Stimulated activated naive CD8-positive, alpha-beta T cell treated with anti-CD3 and anti-CD28 coated beads, Interleukin-15, Interleukin-2, amounts not matched to agents 100 ng/mL and 50 ng/mL, for 24 hours (primary cell): ENCODE results near the gene CUL4B.
"Not testable (repeated sequence)": the region's sequence is repeated elsewhere in the genome, so short reads cannot be mapped to it uniquely, and the experiment has no call there.

Experiments used
- H3K27ac Mint-ChIP-seq: one replicate; pipeline ENCODE4 v1.8.0; 2021; ENCODE audit warnings: mild to moderate bottlenecking, mixed read lengths
- H3K27me3 Mint-ChIP-seq: one replicate; pipeline ENCODE4 v1.8.0; 2021; ENCODE audit warnings: mixed read lengths
- H3K36me3 Mint-ChIP-seq: one replicate; pipeline ENCODE4 v1.8.0; 2021; ENCODE audit warnings: low read depth, mixed read lengths
- H3K4me1 Mint-ChIP-seq: one replicate; pipeline ENCODE4 v1.8.0; 2021; ENCODE audit warnings: low read depth, mixed read lengths
- H3K4me3 Mint-ChIP-seq: one replicate; pipeline ENCODE4 v1.8.0; 2021; ENCODE audit warnings: mild to moderate bottlenecking, mixed read lengths
- H3K9me3 Mint-ChIP-seq: one replicate; pipeline ENCODE4 v1.8.0; 2021; ENCODE audit warnings: mixed read lengths

The CUL4B gene

DNA sequence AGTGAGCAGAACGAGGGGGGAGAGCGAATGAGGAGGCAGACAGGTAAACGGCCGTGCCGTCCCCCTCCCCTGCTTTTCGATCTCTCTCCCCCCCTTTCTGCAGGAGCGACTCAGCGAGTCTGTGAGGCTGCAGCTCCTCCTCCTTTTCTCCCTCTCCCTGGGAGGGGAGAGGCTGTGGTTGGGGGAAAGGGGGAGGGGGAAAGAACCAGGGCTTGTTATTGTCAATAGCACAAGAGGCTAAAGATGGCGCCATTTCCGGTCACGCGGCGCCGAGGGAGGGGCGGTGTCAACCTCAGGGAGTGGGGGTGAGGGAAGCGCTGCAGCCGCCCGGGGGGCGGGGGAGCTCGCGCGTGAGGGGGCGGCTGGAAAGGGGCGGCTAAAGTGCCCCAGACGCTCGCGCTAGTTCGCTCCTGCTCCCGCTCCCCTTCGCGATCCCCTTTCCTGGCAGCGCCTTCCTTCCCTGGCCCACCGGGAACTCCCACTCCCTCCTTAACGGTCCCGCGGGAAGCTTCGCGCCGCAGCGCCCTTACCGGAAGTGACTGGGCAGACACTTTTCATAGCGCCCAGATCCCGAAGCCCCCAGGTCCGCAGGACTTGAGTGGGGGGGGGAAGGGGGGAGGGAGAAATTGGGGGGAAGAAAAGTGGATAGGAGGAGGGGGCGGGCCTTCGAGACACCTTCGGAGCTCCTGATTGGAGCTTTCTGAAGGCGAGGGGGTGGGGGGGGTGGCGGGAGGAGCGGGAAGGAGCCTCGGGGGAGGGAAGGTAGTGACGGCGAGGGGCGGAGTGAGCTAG, at the start of gene CUL4B:
Gene CUL4B (minus strand): TSS at position 121 of the 792 bp plus-strand sequence. CDS start 324 bp downstream, outside the sequence.
- Mint-ChIP-seq H3K36me3 (peaks cover 6% of the 10 kb centered on the region), H3K4me1 (peaks cover 30% of the 10 kb centered on the region), H3K27ac (peak within 1 kb of the TSS; percentile 94), H3K27me3 (no peaks in the 10 kb centered on the region), H3K4me3 (peak within 1 kb of the TSS; percentile 94), H3K9me3 (no peaks in the 10 kb centered on the region)

DNA sequence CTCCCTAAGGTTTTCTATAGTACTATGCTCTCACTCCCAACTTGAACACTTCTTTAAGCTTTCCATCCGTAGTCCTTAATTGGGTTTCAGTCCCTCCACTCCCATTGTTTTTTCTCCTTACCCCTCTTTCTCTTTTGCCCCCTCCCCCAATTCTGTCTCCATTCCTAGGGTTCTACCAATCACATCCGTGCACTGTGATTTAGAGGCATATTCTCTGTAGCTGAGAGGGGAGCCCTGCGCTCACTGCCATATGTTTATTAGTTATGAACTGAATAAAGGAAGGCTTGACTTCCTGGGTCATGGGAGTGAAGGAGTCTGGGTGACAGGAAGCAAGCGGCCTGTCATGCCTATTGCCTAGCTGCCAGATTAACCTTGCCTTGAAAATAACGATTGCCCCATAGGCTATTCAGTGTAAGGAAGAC, 43.6 kb upstream of the CUL4B start:
- Mint-ChIP-seq H3K27ac (peak overlapping the region; percentile 96), H3K9me3 (no peaks in the 10 kb centered on the region), H3K4me1 (peaks cover 13% of the 10 kb centered on the region), H3K36me3 (peaks cover 16% of the 10 kb centered on the region), H3K4me3 (peak overlapping the region; percentile 95), H3K27me3 (no peaks in the 10 kb centered on the region)

DNA sequence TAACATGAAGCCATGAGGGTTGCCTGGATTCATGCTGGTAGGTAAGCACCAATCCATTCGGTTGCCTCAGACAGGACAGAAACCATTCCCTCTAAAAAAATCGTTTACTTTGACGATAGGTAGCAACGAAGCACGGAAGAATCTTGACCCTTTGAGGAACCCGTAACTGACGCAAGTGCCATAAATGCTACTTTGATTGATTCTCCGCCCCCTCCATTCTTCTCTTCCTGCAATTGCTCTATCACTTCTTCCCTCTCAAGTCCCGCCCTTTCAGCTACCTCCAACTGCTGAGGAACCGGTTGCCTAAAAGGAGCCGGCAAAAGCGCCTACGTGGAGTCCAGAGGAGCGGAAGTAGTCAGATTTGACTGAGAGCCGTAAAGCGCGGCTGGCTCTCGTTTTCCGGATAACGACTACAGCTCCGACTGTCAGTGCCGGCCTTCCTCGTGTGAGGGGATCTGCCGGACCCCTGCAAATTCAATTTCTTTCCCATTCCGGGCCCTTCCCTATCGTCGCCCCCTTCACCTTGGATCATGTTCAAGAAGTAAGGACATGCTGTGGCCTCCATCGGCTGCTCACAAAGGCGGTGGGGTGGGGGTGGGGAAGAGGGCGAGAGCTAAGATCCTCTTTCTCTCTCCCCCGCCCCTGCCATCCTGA, 43.1 kb upstream of the CUL4B start, which contains the start of gene MCTS1:
Gene MCTS1 (plus strand): TSS at position 395 of the 654 bp plus-strand sequence. CDS start 136 bp downstream, at position 531.
- Mint-ChIP-seq H3K27me3 (no peaks in the 10 kb centered on the region), H3K4me3 (peak within 1 kb of the TSS; percentile 95), H3K4me1 (peaks cover 13% of the 10 kb centered on the region), H3K9me3 (no peaks in the 10 kb centered on the region), H3K36me3 (peaks cover 13% of the 10 kb centered on the region), H3K27ac (peak within 1 kb of the TSS; percentile 96)

DNA sequence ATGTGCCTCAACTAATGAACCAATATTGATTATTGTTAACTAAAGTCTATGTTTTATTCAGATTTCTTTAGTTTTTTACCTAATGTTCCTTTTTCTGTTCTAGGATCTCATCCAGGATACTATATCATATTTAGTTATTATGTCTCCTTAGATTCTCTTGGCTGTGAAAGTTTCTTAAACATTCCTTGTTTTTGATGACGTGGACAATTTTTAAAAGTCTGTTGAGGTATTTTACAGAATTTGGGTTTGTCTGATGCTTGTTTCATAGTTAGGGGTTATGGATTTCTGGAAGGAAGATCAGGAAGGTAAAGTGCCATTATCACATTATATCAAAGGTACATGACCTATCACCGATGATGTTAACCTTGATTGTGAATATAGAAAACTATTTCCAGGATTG, 24.9 kb upstream of the CUL4B start:
- Mint-ChIP-seq H3K27me3 (no peaks in the 10 kb centered on the region), H3K36me3 (no peaks in the 10 kb centered on the region), H3K27ac (no peak overlapping the region), H3K9me3 (no peaks in the 10 kb centered on the region), H3K4me3 (no peak overlapping the region), H3K4me1 (no peaks in the 10 kb centered on the region)

DNA sequence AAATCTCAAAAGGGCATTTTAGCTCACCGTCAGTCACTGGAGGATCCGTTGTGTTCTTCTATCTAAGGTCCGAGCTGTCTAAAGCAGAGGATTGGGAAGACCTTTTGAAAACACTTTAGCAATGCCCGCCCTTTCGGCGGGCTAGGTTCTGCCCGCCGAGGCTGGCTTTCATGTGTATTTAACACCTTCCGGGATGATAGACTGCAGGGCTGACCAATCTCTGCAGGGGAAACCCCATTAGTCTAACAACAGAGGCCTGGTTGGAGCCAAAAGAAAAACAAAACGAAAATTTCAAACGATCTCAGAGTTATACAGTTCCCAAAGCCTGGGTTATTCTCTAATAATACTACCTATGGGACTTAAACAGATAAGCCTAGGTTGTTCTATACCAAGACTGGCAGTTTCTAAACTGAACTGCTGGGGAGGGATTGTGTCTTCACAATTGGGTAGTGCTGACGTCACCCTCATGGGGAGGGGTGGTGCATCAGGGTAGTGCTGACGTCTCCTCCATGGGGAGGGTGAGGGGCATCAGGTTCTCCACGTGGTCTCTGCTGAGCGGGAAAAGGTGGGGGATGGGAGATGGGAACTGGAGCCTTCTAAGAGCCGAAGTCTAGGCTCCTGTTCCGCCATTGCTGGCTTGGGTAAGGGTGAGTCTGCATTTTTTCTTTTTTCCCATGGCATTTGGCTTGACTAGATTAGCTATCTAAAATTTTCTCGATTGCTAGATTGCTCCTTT, 14.8 kb upstream of the CUL4B start:
- no peaks in the 10 kb centered on the region for H3K27me3 Mint-ChIP-seq
- no peaks in the 10 kb centered on the region for H3K9me3 Mint-ChIP-seq
- no peaks in the 10 kb centered on the region for H3K36me3 Mint-ChIP-seq
- no peak overlapping the region for H3K27ac Mint-ChIP-seq
- H3K4me3 Mint-ChIP-seq = no peak overlapping the region
- H3K4me1 Mint-ChIP-seq = no peaks in the 10 kb centered on the region

DNA sequence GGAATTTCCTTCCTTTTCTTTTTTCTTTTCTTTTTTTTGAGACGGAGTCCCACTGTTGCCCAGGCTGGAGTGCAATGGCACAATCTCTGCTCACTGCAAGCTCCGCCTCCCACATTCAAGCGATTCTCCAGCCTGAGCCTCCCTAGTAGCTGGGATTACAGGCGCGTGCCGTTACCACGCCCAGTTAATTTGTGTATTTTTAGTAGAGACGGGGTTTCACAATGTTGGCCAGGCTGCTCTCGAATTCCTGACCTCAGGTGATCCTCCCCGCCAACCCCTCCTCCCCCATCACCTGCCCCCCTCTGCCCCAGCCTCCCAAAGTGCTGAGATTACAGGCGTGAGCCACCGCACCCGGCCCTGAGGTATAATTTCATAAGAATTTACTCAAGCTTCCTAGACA, 13.0 kb upstream of the CUL4B start:
- not testable (repeated sequence) for H3K4me3 Mint-ChIP-seq, H3K4me1 Mint-ChIP-seq, H3K27ac Mint-ChIP-seq, H3K27me3 Mint-ChIP-seq, H3K36me3 Mint-ChIP-seq, H3K9me3 Mint-ChIP-seq

DNA sequence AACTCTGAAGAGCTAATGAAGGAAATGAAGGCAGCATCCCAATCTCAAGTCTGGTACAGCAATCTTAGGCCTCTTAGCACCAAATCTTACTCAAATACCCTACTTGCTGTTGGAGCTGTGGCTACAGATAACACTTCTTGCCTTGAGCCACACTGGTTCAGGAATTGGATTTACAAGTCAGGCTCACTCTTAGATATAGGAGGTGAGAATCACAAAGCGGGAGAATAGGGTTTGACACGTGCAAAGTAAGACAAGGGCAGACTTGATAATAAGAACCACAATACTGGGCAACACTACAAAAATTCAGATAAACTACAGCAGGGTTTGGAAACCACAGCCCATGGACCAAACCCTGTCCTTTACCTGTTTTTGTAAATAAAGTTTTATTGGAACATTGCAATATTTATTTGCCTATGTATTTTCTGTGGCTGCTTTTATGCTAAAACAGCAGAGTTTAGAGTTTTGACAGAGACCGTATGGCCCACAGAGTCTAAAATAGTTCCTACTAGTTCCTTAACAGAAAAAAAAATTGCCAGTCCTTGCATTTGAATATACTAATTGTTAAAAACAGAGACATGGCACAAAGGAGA, 9.3 kb upstream of the CUL4B start:
- no peaks in the 10 kb centered on the region for H3K36me3 Mint-ChIP-seq
- no peaks in the 10 kb centered on the region for H3K27me3 Mint-ChIP-seq
- H3K9me3 Mint-ChIP-seq = no peaks in the 10 kb centered on the region
- no peak overlapping the region for H3K4me3 Mint-ChIP-seq
- H3K27ac Mint-ChIP-seq = no peak overlapping the region
- no peaks in the 10 kb centered on the region for H3K4me1 Mint-ChIP-seq

DNA sequence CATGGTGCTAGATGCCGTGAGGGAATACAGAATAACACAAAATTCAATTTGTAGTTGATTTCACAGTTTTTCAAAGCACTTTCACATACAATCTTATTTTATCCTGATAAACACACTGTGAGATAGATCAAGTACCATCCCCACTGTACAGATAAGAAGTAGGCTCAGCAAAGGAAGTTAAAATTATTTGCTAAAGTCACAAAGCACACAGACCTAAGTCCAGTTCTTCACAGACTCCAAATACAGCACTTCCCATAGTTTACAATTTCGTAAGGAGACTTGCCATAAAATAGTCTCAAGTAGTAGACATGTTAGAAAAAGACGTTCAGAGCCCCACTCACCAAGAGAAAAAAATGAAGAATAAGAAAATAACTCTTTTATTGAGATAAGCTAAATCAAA, 7.8 kb upstream of the CUL4B start:
- H3K4me3 Mint-ChIP-seq = no peak overlapping the region
- H3K36me3 Mint-ChIP-seq = no peaks in the 10 kb centered on the region
- no peaks in the 10 kb centered on the region for H3K27me3 Mint-ChIP-seq
- no peaks in the 10 kb centered on the region for H3K9me3 Mint-ChIP-seq
- no peaks in the 10 kb centered on the region for H3K4me1 Mint-ChIP-seq
- no peak overlapping the region for H3K27ac Mint-ChIP-seq

DNA sequence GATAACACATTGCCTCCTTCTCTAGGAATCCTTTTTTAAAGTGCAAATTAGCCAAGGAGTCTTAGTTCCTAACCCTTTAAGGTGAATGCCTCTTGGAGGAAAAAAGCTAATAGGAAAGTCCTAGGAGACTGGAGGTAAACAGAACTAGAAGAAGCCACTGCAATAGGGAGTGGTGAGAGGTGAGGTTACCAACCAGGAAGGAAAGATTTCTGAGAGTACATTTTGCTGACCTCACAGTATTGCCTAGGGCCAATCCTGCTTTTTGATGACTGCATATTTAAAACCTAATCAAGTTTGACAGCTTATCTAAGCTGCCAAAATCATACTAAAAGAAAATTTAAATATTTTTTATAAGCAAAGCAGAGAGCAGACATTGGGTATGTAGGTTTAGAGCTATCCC, 7.3 kb upstream of the CUL4B start:
- H3K4me3 Mint-ChIP-seq = no peak overlapping the region
- H3K9me3 Mint-ChIP-seq = no peaks in the 10 kb centered on the region
- no peaks in the 10 kb centered on the region for H3K27me3 Mint-ChIP-seq
- H3K27ac Mint-ChIP-seq = no peak overlapping the region
- no peaks in the 10 kb centered on the region for H3K4me1 Mint-ChIP-seq
- no peaks in the 10 kb centered on the region for H3K36me3 Mint-ChIP-seq

DNA sequence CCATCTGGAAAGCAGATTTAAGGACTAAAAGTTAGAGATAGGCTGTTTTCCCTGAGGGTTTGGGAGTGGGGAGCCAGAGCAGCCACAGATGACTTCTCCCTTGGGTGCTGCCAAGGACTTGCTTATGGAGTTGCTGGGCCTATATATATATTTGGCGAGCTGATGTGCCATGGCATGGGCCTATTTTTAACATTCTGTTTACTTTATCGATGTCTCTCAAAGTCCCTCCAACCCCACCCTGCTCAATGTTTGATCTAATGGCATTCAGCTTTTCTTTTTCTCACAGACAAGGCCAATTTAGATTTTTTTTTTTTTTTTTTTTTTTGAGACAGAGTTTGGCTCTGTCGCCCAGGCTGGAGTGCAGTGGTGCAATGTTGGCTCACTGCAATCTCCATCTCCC, 6.1 kb upstream of the CUL4B start:
- H3K36me3 Mint-ChIP-seq = no peaks in the 10 kb centered on the region
- H3K4me1 Mint-ChIP-seq = peaks cover 9% of the 10 kb centered on the region
- no peaks in the 10 kb centered on the region for H3K9me3 Mint-ChIP-seq
- no peak overlapping the region for H3K27ac Mint-ChIP-seq
- H3K27me3 Mint-ChIP-seq = no peaks in the 10 kb centered on the region
- H3K4me3 Mint-ChIP-seq = no peak overlapping the region

DNA sequence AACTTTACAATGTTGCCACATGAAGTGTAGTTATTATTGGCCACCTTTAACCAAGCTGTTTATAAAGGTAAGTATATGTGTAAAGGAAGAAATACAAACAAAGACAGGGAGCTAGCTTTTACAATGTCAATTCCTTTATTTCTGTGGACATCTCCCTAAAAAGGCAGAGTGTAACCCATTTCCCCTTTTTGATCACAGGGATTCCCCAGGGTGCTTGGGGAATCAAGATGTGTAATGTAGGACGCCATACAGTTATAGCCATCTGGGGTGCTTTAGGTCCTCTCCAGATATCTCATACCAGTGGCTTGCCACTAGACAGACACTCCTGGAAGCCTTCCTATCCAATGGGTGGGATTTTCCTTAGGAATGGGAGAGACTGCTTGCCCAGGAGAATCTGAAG, 4.2 kb upstream of the CUL4B start:
- H3K36me3 Mint-ChIP-seq = no peaks in the 10 kb centered on the region
- H3K4me1 Mint-ChIP-seq = peaks cover 9% of the 10 kb centered on the region
- no peaks in the 10 kb centered on the region for H3K9me3 Mint-ChIP-seq
- H3K27ac Mint-ChIP-seq = no peak overlapping the region
- H3K4me3 Mint-ChIP-seq = no peak overlapping the region
- H3K27me3 Mint-ChIP-seq = no peaks in the 10 kb centered on the region

DNA sequence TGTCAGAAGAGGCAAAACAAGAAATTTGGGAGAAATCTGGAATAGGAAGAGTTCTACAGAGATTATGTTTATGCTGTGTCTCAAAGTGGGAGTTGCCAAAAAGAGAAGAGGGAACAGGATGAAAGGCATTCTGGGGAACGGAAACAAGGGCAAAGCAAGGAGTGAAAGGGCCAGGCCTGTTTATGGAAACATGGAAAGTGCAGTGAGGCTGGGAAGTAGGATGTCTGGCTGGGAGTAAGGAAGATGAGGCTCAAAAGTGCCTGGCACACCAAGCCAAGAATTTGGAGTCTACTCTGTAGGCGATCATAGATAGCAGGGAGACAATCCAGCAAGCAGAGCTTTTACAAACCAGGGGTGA, 1.8 kb upstream of the CUL4B start:
- H3K4me3 Mint-ChIP-seq = no peak overlapping the region
- no peaks in the 10 kb centered on the region for H3K27me3 Mint-ChIP-seq
- H3K27ac Mint-ChIP-seq = peak overlapping the region; percentile 85
- peaks cover 2% of the 10 kb centered on the region for H3K36me3 Mint-ChIP-seq
- no peaks in the 10 kb centered on the region for H3K9me3 Mint-ChIP-seq
- peaks cover 19% of the 10 kb centered on the region for H3K4me1 Mint-ChIP-seq

DNA sequence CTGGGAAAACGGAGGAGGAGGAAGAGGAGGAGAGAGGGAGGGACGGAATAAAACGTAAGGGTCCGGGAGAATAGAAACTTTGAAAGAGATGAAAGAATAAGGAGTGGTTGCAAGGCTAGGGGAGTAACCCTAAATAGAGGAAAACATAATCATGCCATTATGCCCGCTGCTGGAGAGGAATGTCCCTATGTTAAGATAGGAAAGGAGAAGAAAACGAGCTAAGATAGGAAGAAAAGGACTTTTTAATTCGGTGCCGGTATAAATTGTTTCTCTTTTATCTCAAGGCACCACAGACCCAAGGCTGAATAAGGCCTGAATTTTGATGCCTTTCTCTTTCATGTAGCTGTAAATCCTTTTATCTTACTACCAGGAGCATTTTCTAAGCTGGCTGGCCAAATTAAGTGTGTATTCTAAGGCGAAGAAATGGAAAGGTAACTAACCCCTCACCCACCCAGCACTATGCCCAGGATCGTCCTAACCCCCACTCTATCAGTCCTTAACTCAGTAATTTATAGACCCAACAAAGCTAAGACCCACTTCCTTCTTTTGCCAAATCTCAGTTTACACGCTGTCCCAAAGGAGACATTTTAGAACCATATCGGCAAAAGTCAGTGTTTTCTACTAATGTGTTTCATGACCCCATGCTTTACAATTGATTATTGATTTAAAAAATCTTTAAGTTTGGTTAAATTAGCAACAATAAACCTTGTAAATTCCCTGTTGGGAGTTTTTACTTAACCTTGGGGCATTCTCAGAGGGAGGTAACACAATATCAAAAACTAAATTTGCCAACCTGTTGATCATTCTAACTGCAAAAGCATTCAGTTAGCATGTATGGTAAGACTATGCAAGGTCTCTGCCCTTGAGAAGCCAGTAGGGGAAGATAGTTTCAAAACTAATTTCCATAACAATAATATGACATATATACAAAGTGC, 1.1 kb upstream of the CUL4B start:
- H3K36me3 Mint-ChIP-seq = peaks cover 6% of the 10 kb centered on the region
- H3K27me3 Mint-ChIP-seq = no peaks in the 10 kb centered on the region
- H3K27ac Mint-ChIP-seq = peak overlapping the region; percentile 87
- H3K9me3 Mint-ChIP-seq = no peaks in the 10 kb centered on the region
- peaks cover 23% of the 10 kb centered on the region for H3K4me1 Mint-ChIP-seq
- peak overlapping the region; percentile 94 for H3K4me3 Mint-ChIP-seq

DNA sequence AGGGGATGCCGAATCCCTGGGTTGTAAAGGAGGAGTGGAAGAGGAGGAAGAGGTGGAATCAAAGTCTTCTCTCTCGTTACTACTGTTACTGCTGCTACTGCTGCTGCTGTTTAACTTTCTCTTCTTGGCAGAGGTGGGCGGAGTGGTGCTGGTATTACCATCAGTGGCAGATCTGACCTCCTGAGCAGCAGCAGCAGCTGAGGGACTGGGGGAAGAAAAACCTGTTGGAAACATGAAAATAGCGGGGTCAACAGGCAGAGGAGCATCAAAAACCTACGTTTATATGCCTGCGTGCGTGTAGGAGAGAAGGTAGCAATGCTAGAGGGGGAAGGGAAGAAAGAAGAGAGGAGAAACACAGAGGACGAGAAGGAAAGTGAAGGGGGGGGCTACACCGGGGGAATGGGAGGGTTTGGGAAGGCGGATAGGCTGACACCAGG, 339 bp downstream of the CUL4B start:
- Mint-ChIP-seq H3K9me3 (no peaks in the 10 kb centered on the region), H3K4me1 (peaks cover 31% of the 10 kb centered on the region), H3K36me3 (peaks cover 6% of the 10 kb centered on the region), H3K27ac (peak overlapping the region; percentile 94), H3K4me3 (peak overlapping the region; percentile 94), H3K27me3 (no peaks in the 10 kb centered on the region)
